Left lung (tissue), 10 donors: ENCODE results near the gene PCDHGA5. TPM values are rescaled to one million over a fixed set of nuclear protein-coding genes. Genes with fewer than 3 reads are reported as not detected.
"Not testable (repeated sequence)": the region's sequence is repeated elsewhere in the genome, so short reads cannot be mapped to it uniquely, and the experiment has no call there.

Experiments used
- ATAC-seq: fragments of 200-7000 bp; cut with Tn5 transposase; one replicate; pipeline ENCODE4 v1.9.1; 2020; ENCODE audit warnings: moderate library complexity
- DNase-seq, 4 donors: peaks; one replicate each; pipeline ENCODE4 v3.0.0-alpha.2; 2013 to 2020
- H3K27ac ChIP-seq, 2 donors: fragments of 200-600 bp; sonication (generic) in 1 of 2; one replicate each; pipeline versions ENCODE4 v1.5.0 to v1.8.0; 2020 to 2021
- H3K27me3 ChIP-seq, 2 donors: fragments of 200-600 bp; sonication (generic) in 1 of 2; one replicate each; pipeline versions ENCODE4 v1.5.0 to v1.8.0; 2020 to 2021
- H3K36me3 ChIP-seq, 2 donors: fragments of 200-600 bp; sonication (generic) in 1 of 2; one replicate each; pipeline versions ENCODE4 v1.5.0 to v1.8.0; 2020 to 2021
- H3K4me1 ChIP-seq, 2 donors: fragments of 200-600 bp; one replicate each; pipeline ENCODE4 v1.8.0; 2021
- H3K4me3 ChIP-seq, 2 donors: fragments of 200-600 bp; sonication (generic) in 1 of 2; one replicate each; pipeline versions ENCODE4 v1.5.0 to v1.8.0; 2020 to 2021; ENCODE audit warnings: mild to moderate bottlenecking in 1 of 2
- H3K9me3 ChIP-seq, 2 donors: fragments of 200-600 bp; sonication (generic) in 1 of 2; one replicate each; pipeline versions ENCODE4 v1.5.0 to v1.8.0; 2020 to 2021
- CTCF ChIP-seq, 2 donors: fragments of 200-600 bp; sonication (generic) in 1 of 2; IDR thresholded peaks; one replicate each; pipeline versions ENCODE4 v1.5.0 to v1.8.0; 2021; ENCODE audit warnings: antibody characterized with exemption in 2 of 2
- intact Hi-C, 2 donors: fragments of 100-400 bp; cut with DNase I; formaldehyde crosslinking; loops; one replicate each; pipeline versions ENCODE4 v1.11.2 to v1.14.2; 2022
- polyA plus RNA-seq, 6 donors: library from polyadenylated mRNA; unstranded; fragments of 120-200 nt; gene quantifications; one replicate each; pipeline ENCODE4 v1.2.1, GENCODE V29; 2013; ENCODE audit not compliant: insufficient read length in 6 of 6
- total RNA-seq, 2 donors: library from RNA; stranded (reverse); fragmentation: NEBNext Ultra II Directional; extraction: Animal tissue kit (Norgen Biotek cat#: 25700); gene quantifications; one replicate each; pipeline ENCODE4 v1.2.1, GENCODE V29; 2021
- donor health status: DM: no; HTN: yes; CAD: no.
- donor health status: DM: no; HTN: no; CAD: no.

PCDHGA5 gene
- total and polyA plus RNA-seq, 8 donors, result 1.3 to 5.0 (median 3.7) TPM

GRCh38 chr5:141403387-141403786, 39.4 kb downstream of the PCDHGA5 start:
- H3K4me3 ChIP-seq, result no peak overlapping the region

DNA sequence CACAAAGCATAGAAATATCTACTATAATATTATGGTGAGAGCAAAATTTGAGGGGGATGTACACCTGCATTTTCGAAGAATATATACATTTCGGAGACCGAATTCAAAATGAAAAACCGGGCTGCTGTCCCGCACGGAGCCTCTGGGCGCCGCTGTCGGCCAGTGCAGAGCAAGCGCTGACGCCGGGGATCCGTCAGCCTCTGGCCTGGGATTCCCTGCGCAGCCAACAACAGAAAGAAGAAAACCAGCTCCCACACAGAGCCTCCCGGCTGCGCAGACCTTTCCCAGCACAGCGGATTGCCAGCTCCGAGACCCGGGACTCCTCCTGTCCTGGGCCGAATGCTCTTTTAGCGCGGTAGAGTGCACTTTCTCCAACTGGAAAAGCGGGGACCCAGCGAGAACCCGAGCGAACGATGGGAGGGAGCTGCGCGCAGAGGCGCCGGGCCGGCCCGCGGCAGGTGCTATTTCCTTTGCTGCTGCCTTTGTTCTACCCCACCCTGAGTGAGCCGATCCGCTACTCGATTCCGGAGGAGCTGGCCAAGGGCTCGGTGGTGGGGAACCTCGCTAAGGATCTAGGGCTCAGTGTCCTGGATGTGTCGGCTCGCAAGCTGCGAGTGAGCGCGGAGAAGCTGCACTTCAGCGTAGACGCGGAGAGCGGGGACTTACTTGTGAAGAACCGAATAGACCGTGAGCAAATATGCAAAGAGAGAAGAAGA, 44.0 kb downstream of the PCDHGA5 start, which contains the start of gene PCDHGB6:
Gene PCDHGB6, plus strand, starts transcription at position 232 of the 716 bp plus-strand sequence. Its CDS starts 182 bp downstream, at position 414.
- Histone ChIP-seq H3K9me3 (peaks cover 0 to 70% of the 10 kb centered on the region in 2 donors), H3K27me3 (peaks cover 22 to 90% of the 10 kb centered on the region in 2 donors), H3K4me3 (peak within 1 kb of the TSS; percentile 12 to 33)
- H3K4me1 ChIP-seq, intact Hi-C loops, H3K36me3 ChIP-seq, H3K27ac ChIP-seq: not testable (repeated sequence)
- peak in 2 of 4 donors; percentile 45 to 85 for DNase-seq
- peak; percentile 34 to 52 for TF ChIP-seq CTCF (IDR thresholded peaks at IDR 0.05)
- peak; percentile 96 for ATAC-seq

More at GRCh38 chr5:141403387-141403786, 39.4 kb downstream of the PCDHGA5 start:
- ATAC-seq, result no peak
- intact Hi-C loops, result no loop called here
- TF ChIP-seq CTCF (IDR thresholded peaks at IDR 0.05), result no peak
- Histone ChIP-seq H3K9me3 (peaks cover 3 to 79% of the 10 kb centered on the region in 2 donors), H3K36me3 (peaks cover 0 to 7% of the 10 kb centered on the region in 2 donors), H3K27ac (no peak overlapping the region), H3K27me3 (peaks cover 25 to 94% of the 10 kb centered on the region in 2 donors), H3K4me1 (no peaks in the 10 kb centered on the region)
- no peak for DNase-seq

GRCh38 chr5:141409598-141410306, 45.8 kb downstream of the PCDHGA5 start:
- Histone ChIP-seq H3K9me3 (peaks cover 0 to 68% of the 10 kb centered on the region in 2 donors), H3K27ac (no peak overlapping the region), H3K4me3 (no peak overlapping the region), H3K4me1 (peaks cover 0 to 5% of the 10 kb centered on the region in 2 donors), H3K27me3 (peaks cover 23 to 90% of the 10 kb centered on the region in 2 donors), H3K36me3 (no peaks in the 10 kb centered on the region)
- intact Hi-C loops, result loop anchor here in 1 of 2 donors (10.0 kb wide), 2 partner anchors 115 to 155 kb away; no protein-coding TSS in a partner anchor
- TF ChIP-seq CTCF (IDR thresholded peaks at IDR 0.05), result no peak
- ATAC-seq, result no peak
- peak in 1 of 4 donors; percentile 63 for DNase-seq

GRCh38 chr5:141411575-141411974, 47.6 kb downstream of the PCDHGA5 start:
- Histone ChIP-seq H3K4me3 (no peak overlapping the region), H3K4me1 (peaks cover 0 to 5% of the 10 kb centered on the region in 2 donors), H3K36me3 (no peaks in the 10 kb centered on the region), H3K9me3 (peaks cover 0 to 62% of the 10 kb centered on the region in 2 donors), H3K27me3 (peaks cover 28 to 94% of the 10 kb centered on the region in 2 donors), H3K27ac (no peak overlapping the region)
- ATAC-seq, result no peak
- DNase-seq, result no peak
- intact Hi-C loops, result loop anchor here in 1 of 2 donors (10.0 kb wide), 2 partner anchors 113 to 153 kb away; no protein-coding TSS in a partner anchor
- no peak for TF ChIP-seq CTCF (IDR thresholded peaks at IDR 0.05)
